Smooth muscle cell (in vitro differentiated cells): ENCODE measurements around the gene PGC. TPM values are rescaled to one million over a fixed set of nuclear protein-coding genes. Genes with fewer than 3 reads are reported as not detected.

ENCODE experiments used
- DNase-seq: peaks from one replicate; lab custom pipeline; 2025; ENCODE audit not compliant: unreplicated experiment; lab: John Stamatoyannopoulos, UW
- H2AFZ ChIP-seq: fragments of 200-600 bp; sonication (generic); 2 replicates; pipeline ENCODE4 v1.6.0; 2016; ENCODE audit warnings: antibody characterized with exemption, low read depth, mild to moderate bottlenecking
- H3F3A ChIP-seq: fragments of 200-600 bp; sonication (generic); 2 replicates; pipeline ENCODE4 v1.6.0; 2017; ENCODE audit warnings: antibody characterized with exemption, low read depth
- H3K27ac ChIP-seq: fragments of 200-600 bp; sonication (generic); 2 replicates; pipeline ENCODE4 v1.5.1; 2016; ENCODE audit warnings: low read depth, mild to moderate bottlenecking
- H3K27me3 ChIP-seq: fragments of 200-600 bp; sonication (generic); 2 replicates; pipeline ENCODE4 v1.6.1; 2016; ENCODE audit warnings: low read depth, mild to moderate bottlenecking
- H3K36me3 ChIP-seq: fragments of 200-600 bp; sonication (generic); 2 replicates; pipeline ENCODE4 v1.5.1; 2016; ENCODE audit warnings: low read depth
- H3K4me1 ChIP-seq: fragments of 200-600 bp; sonication (generic); 2 replicates; pipeline ENCODE4 v1.5.1; 2016; ENCODE audit warnings: low read depth
- H3K4me2 ChIP-seq: fragments of 200-600 bp; sonication (generic); 2 replicates; pipeline ENCODE4 v1.6.0; 2016; ENCODE audit warnings: mild to moderate bottlenecking
- H3K4me3 ChIP-seq: fragments of 200-600 bp; sonication (generic); 2 replicates; pipeline ENCODE4 v1.5.1; 2016; ENCODE audit warnings: mild to moderate bottlenecking
- H3K79me2 ChIP-seq: fragments of 200-600 bp; sonication (generic); 2 replicates; pipeline ENCODE4 v1.6.0; 2016; ENCODE audit warnings: low read depth, mild to moderate bottlenecking
- H3K9ac ChIP-seq: fragments of 200-600 bp; sonication (generic); 2 replicates; pipeline ENCODE4 v1.6.0; 2016; ENCODE audit warnings: low read depth
- H3K9me3 ChIP-seq: fragments of 200-600 bp; sonication (generic); replicated peaks from 2 replicates; pipeline ENCODE4 v1.5.1; 2016; ENCODE audit warnings: low read depth
- H4K20me1 ChIP-seq: fragments of 200-600 bp; sonication (generic); 2 replicates; pipeline ENCODE4 v1.6.0; 2016; ENCODE audit warnings: low read depth
- WGBS: methylation state at CpG from one replicate; pipeline ENCODE4 v1.1.7; 2016; ENCODE audit warnings: low lambda C conversion rate; 5-methylcytosine and 5-hydroxymethylcytosine counted together
- polyA plus RNA-seq: library from polyadenylated mRNA; unstranded; fragments of >200 nt; fragmentation: Nextera tagmentation; extraction: Ambion mirVana; gene quantifications from 2 replicates; pipeline ENCODE4 v1.2.1, GENCODE V29; 2016
- total RNA-seq: library from RNA; depleted of rRNA; stranded (reverse); fragments of >200 nt; gene quantifications from 2 replicates; pipeline ENCODE4 v1.2.3, GENCODE V29; 2014
- TF ChIP-seq, protein P1 (sequence below): fragments of 200-600 bp; sonication (generic); IDR thresholded peaks from 2 replicates; pipeline ENCODE4 v1.5.1; 2017; ENCODE audit warnings: borderline replicate concordance, mild to moderate bottlenecking, antibody characterized with exemption; ENCODE audit not compliant: insufficient read depth, poor library complexity, severe bottlenecking

PGC gene
- total and polyA plus RNA-seq, 2 experiments from 2014 or later, result not detected

GRCh38 chr6:41774841-41775240 is 27.6 kb upstream of the PGC start:
- Histone ChIP-seq H2AFZ (no peak overlapping the region), H3K27me3 (no peaks in the 10 kb centered on the region), H3K4me1 (peaks cover 5% of the 10 kb centered on the region), H3K4me2 (no peak overlapping the region), H3K9me3 (no peaks in the 10 kb centered on the region), H3K36me3 (peaks cover 4% of the 10 kb centered on the region), H3K79me2 (no peaks in the 10 kb centered on the region), H3F3A (no peaks in the 10 kb centered on the region), H3K27ac (no peak overlapping the region), H3K9ac (no peak overlapping the region), H4K20me1 (no peaks in the 10 kb centered on the region), H3K4me3 (no peak overlapping the region)
- DNase-seq, result no peak
- TF ChIP-seq, protein P1, sequence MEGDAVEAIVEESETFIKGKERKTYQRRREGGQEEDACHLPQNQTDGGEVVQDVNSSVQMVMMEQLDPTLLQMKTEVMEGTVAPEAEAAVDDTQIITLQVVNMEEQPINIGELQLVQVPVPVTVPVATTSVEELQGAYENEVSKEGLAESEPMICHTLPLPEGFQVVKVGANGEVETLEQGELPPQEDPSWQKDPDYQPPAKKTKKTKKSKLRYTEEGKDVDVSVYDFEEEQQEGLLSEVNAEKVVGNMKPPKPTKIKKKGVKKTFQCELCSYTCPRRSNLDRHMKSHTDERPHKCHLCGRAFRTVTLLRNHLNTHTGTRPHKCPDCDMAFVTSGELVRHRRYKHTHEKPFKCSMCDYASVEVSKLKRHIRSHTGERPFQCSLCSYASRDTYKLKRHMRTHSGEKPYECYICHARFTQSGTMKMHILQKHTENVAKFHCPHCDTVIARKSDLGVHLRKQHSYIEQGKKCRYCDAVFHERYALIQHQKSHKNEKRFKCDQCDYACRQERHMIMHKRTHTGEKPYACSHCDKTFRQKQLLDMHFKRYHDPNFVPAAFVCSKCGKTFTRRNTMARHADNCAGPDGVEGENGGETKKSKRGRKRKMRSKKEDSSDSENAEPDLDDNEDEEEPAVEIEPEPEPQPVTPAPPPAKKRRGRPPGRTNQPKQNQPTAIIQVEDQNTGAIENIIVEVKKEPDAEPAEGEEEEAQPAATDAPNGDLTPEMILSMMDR, result no peak
- WGBS, result 96% methylated on average over 3 of the region's 3 CpGs

DNA sequence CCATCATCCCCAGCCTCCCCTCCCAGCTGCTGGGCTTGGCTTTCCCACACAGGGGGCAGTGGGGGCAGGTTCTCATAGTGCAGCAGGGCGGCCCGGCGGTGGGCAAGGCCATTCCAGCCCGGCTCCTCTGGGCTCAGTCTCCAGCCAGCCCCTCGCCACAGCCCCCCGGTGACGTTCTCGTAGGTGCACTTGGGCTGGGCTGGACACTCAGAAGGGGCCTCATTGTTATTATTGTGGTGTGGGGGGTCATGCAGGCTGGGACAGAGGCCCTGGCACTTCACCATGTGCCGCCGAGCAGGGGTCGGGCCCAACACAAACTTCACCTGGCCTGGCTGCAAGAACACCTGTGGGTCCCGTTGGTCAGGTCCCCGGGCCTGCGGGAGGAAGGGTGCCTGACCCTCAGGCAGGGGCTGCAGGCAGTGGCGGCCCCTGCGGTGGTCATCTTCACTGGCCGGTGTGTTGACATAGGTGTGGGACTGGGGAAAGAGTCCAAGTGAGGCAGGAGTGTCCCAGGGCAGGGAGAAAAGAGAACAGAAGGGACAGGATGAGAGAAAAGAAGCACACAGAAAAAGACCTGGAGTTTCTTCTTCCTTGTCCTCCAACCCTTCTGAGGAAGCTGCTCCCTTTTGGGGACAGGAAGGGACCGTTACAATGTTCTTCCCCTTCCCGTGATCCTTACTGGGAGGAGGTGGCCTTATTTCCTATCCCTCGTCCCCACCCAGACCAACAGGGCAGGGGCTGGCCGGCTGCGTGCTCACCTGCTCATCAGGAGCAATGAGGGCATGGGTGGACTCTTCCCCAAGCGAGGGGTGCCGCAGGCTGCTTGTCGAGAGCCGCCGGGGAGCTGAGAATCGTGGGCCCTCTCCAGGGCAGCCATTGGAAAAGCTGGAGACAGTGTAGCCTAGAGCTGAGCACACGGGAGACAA is 24.1 kb upstream of the PGC start:
- Histone ChIP-seq H3K4me2 (no peak overlapping the region), H3K9me3 (no peaks in the 10 kb centered on the region), H3K27me3 (no peaks in the 10 kb centered on the region), H3K79me2 (no peaks in the 10 kb centered on the region), H3K4me1 (no peaks in the 10 kb centered on the region), H3K9ac (no peak overlapping the region), H3K4me3 (no peak overlapping the region), H3F3A (no peaks in the 10 kb centered on the region), H3K27ac (no peak overlapping the region), H2AFZ (no peak overlapping the region), H3K36me3 (peaks cover 4% of the 10 kb centered on the region), H4K20me1 (no peaks in the 10 kb centered on the region)
- TF ChIP-seq, protein P1, result no peak
- DNase-seq, result no peak
- 97% methylated on average over 29 of the region's 29 CpGs for WGBS

DNA sequence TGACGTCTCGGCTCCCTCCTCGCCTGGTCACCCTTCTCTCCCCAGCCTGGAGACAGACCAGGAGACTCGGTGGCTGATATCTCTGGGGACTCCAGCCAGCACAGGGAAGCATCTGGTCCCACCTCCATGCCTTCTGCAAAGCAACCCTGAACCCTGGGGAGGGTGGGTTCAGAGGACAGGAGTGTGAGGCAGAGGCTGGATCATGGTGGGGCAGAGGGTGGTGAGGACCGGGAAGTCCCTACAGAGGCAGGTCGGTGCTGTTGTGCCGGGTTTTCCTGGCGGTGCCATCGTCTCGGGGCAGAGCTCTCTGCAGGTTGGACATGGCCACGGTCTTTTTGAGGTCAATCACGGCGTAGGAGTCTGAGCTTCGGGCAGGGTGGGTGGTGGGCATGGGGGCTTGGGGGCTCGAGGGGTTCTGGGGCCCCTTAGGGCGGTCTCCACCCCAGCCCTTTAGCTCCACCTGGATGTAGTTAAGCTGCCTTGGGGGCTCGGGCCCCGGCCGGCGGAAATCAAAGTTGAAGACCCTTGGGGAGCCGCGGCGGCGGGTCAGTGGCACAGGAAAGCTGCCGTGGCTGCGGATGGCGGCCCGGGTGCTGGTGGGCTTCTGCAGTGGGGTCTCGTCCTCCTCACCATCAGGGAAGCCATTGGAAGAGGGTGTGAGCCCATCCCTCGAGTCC is 23.3 kb upstream of the PGC start:
- Histone ChIP-seq H3K9me3 (no peaks in the 10 kb centered on the region), H3K4me2 (no peak overlapping the region), H3K4me3 (no peak overlapping the region), H3K27ac (no peak overlapping the region), H4K20me1 (no peaks in the 10 kb centered on the region), H3F3A (no peaks in the 10 kb centered on the region), H3K79me2 (no peaks in the 10 kb centered on the region), H3K36me3 (peaks cover 4% of the 10 kb centered on the region), H2AFZ (no peak overlapping the region), H3K9ac (no peak overlapping the region), H3K4me1 (no peaks in the 10 kb centered on the region), H3K27me3 (no peaks in the 10 kb centered on the region)
- TF ChIP-seq, protein P1, result no peak
- DNase-seq, result no peak
- WGBS, result 97% methylated on average over 28 of the region's 30 CpGs
